H9 (cell line): ENCODE measurements around the gene TRIM69. TPM values are rescaled to one million over a fixed set of nuclear protein-coding genes. Genes with fewer than 3 reads are reported as not detected.

Experiments used
- DNase-seq: peaks from one replicate; pipeline ENCODE4 v3.0.0-alpha.2; 2017
- H2AFZ ChIP-seq: one replicate; pipeline ENCODE4 v1.6.1; 2013; ENCODE audit warnings: mild to moderate bottlenecking, low read length, control low read depth, moderate library complexity
- H2AK5ac ChIP-seq: 2 replicates; pipeline ENCODE4 v1.6.1; 2013; ENCODE audit warnings: low read length, control low read depth, mixed read lengths; ENCODE audit not compliant: insufficient read length
- H2BK120ac ChIP-seq: one replicate; pipeline ENCODE4 v1.6.1; 2013; ENCODE audit warnings: low read depth, mild to moderate bottlenecking, low read length, control low read depth, inconsistent platforms; ENCODE audit not compliant: poor library complexity, severe bottlenecking
- H2BK12ac ChIP-seq: 2 replicates; pipeline ENCODE4 v1.6.1; 2013; ENCODE audit warnings: low read length, control low read depth, mixed read lengths, low read depth; ENCODE audit not compliant: insufficient read length
- H2BK15ac ChIP-seq: 2 replicates; pipeline ENCODE4 v1.6.1; 2013; ENCODE audit warnings: low read depth, low read length, control low read depth
- H2BK20ac ChIP-seq: one replicate; pipeline ENCODE4 v1.6.1; 2013; ENCODE audit warnings: low read depth, mild to moderate bottlenecking, low read length, control low read depth, inconsistent platforms; ENCODE audit not compliant: poor library complexity, severe bottlenecking
- H2BK5ac ChIP-seq: 2 replicates; pipeline ENCODE4 v1.6.1; 2013; ENCODE audit warnings: low read length, control low read depth, mixed read lengths; ENCODE audit not compliant: insufficient read length
- H3K14ac ChIP-seq: 2 replicates; pipeline ENCODE4 v1.6.1; 2013; ENCODE audit warnings: low read length, control low read depth; ENCODE audit not compliant: insufficient read depth
- H3K18ac ChIP-seq: 2 replicates; pipeline ENCODE4 v1.6.1; 2013; ENCODE audit warnings: low read depth, mild to moderate bottlenecking, mixed read lengths, low read length, control low read depth; ENCODE audit not compliant: insufficient read length
- H3K23ac ChIP-seq: 2 replicates; pipeline ENCODE4 v1.6.1; 2013; ENCODE audit warnings: low read length, control low read depth, mixed read lengths, low read depth; ENCODE audit not compliant: insufficient read length
- H3K23me2 ChIP-seq: 2 replicates; pipeline ENCODE4 v1.6.1; 2013; ENCODE audit warnings: low read depth, mild to moderate bottlenecking, mixed read lengths, low read length, control low read depth; ENCODE audit not compliant: insufficient read length, poor library complexity, severe bottlenecking
- H3K27ac ChIP-seq: 2 replicates; pipeline ENCODE4 v1.5.1; 2013; ENCODE audit warnings: low read length, control low read depth, mixed read lengths, low read depth; ENCODE audit not compliant: insufficient read length
- H3K27me3 ChIP-seq: 2 replicates; pipeline ENCODE4 v1.6.1; 2013; ENCODE audit warnings: low read length, control low read depth, inconsistent platforms; ENCODE audit not compliant: insufficient read depth
- H3K4ac ChIP-seq: 2 replicates; pipeline ENCODE4 v1.6.1; 2013; ENCODE audit warnings: low read depth, mild to moderate bottlenecking, control low read depth, inconsistent platforms, low read length, moderate library complexity
- H3K4me1 ChIP-seq: 2 replicates; pipeline ENCODE4 v1.6.1; 2013; ENCODE audit warnings: low read length, control low read depth, inconsistent platforms; ENCODE audit not compliant: insufficient read depth
- H3K4me2 ChIP-seq: 2 replicates; pipeline ENCODE4 v1.6.1; 2013; ENCODE audit warnings: low read length, control low read depth, mixed read lengths; ENCODE audit not compliant: insufficient read length, insufficient read depth
- H3K56ac ChIP-seq: 2 replicates; pipeline ENCODE4 v1.6.1; 2013; ENCODE audit warnings: low read depth, mild to moderate bottlenecking, mixed read lengths, low read length, control low read depth; ENCODE audit not compliant: insufficient read length
- H3K79me1 ChIP-seq: 2 replicates; pipeline ENCODE4 v1.6.1; 2013; ENCODE audit warnings: low read depth, mild to moderate bottlenecking, moderate library complexity, low read length, control low read depth, inconsistent platforms; ENCODE audit not compliant: insufficient read depth, poor library complexity, severe bottlenecking
- H3K79me2 ChIP-seq: 2 replicates; pipeline ENCODE4 v1.6.1; 2013; ENCODE audit warnings: low read length, control low read depth, inconsistent platforms; ENCODE audit not compliant: insufficient read depth
- H3K9ac ChIP-seq: 2 replicates; pipeline ENCODE4 v1.6.1; 2013; ENCODE audit warnings: low read length, control low read depth, mixed read lengths; ENCODE audit not compliant: insufficient read length; ENCODE audit errors: extremely low read depth
- H3K9me3 ChIP-seq: one replicate; pipeline ENCODE4 v1.6.1; 2013; ENCODE audit warnings: low read depth, low read length, inconsistent platforms; ENCODE audit not compliant: control insufficient read depth
- H3T11ph ChIP-seq: one replicate; pipeline ENCODE4 v1.6.1; 2013; ENCODE audit warnings: mild to moderate bottlenecking, low read length, control low read depth, inconsistent platforms
- H4K20me1 ChIP-seq: one replicate; pipeline ENCODE4 v1.6.1; 2013; ENCODE audit not compliant: control insufficient read depth, insufficient read length, insufficient read depth
- H4K5ac ChIP-seq: 2 replicates; pipeline ENCODE4 v1.6.1; 2013; ENCODE audit warnings: low read depth, mild to moderate bottlenecking, mixed read lengths, low read length, control low read depth; ENCODE audit not compliant: insufficient read length
- H4K8ac ChIP-seq: replicated peaks from 2 replicates; pipeline ENCODE4 v1.6.1; 2013; ENCODE audit warnings: low read length, control low read depth, mixed read lengths, low read depth; ENCODE audit not compliant: insufficient read length
- H4K91ac ChIP-seq: 2 replicates; pipeline ENCODE4 v1.6.1; 2013; ENCODE audit warnings: low read depth, mild to moderate bottlenecking, moderate library complexity, mixed read lengths, low read length, control low read depth; ENCODE audit not compliant: insufficient read length
- H3K27ac Mint-ChIP-seq, 3 experiments: 2 replicates in 2 of 3; 3 replicates in 1 of 3; pipeline ENCODE4 v1.8.0; 2020 to 2021; ENCODE audit warnings: mixed read lengths in 3 of 3, mild to moderate bottlenecking in 1 of 3, moderate library complexity in 1 of 3
- H3K27me3 Mint-ChIP-seq: 2 replicates; pipeline ENCODE4 v1.8.0; 2021; ENCODE audit warnings: low read depth, mild to moderate bottlenecking, moderate library complexity, mixed read lengths
- H3K36me3 Mint-ChIP-seq, 3 experiments: 2 replicates in 2 of 3; 3 replicates in 1 of 3; pipeline ENCODE4 v1.8.0; 2020 to 2021; ENCODE audit warnings: low read depth in 3 of 3, mixed read lengths in 3 of 3; ENCODE audit not compliant: insufficient read depth in 1 of 3
- H3K4me1 Mint-ChIP-seq, 2 experiments: 2 replicates each; pipeline ENCODE4 v1.8.0; 2020; ENCODE audit warnings: mixed read lengths in 2 of 2
- H3K4me3 Mint-ChIP-seq, 2 experiments: 2 replicates in 1 of 2; 3 replicates in 1 of 2; pipeline ENCODE4 v1.8.0; 2020 to 2021; ENCODE audit warnings: mild to moderate bottlenecking in 2 of 2, mixed read lengths in 2 of 2, moderate library complexity in 1 of 2
- H3K9me3 Mint-ChIP-seq, 2 experiments: 2 replicates in 1 of 2; 3 replicates in 1 of 2; pipeline ENCODE4 v1.8.0; 2020; ENCODE audit warnings: mild to moderate bottlenecking in 2 of 2, mixed read lengths in 2 of 2, moderate library complexity in 1 of 2
- WGBS: extraction: QIAGEN DNeasy Blood & Tissue Kit; methylation state at CpG from one replicate; pipeline ENCODE4 v1.1.7; 2013; ENCODE audit warnings: missing lambda C conversion rate, low lambda C conversion rate, mixed read lengths; ENCODE audit not compliant: insufficient read length; ENCODE audit errors: extremely low coverage; 5-methylcytosine and 5-hydroxymethylcytosine counted together
- total RNA-seq: library from RNA; stranded (reverse); gene quantifications from 2 replicates; pipeline ENCODE4 v1.2.1, GENCODE V29; 2021
- TF ChIP-seq, protein P1 (sequence below): fragments of 200-600 bp; sonication (generic); conservative IDR thresholded peaks from 3 replicates; pipeline ENCODE4 v1.8.0; 2021; ENCODE audit warnings: antibody characterized with exemption, mild to moderate bottlenecking

The TRIM69 gene
- total RNA-seq, 1 experiment from 2014 or later, result 4.3 TPM

GRCh38 chr15:44718180-44718926 is 18.0 kb upstream of the TRIM69 start:
- no peak overlapping the region for H3K18ac ChIP-seq
- H3K56ac ChIP-seq, result no peak overlapping the region
- Mint-ChIP-seq H3K27me3 (no peaks in the 10 kb centered on the region; the same call in 1 of the 2 replicates), H3K27ac (no peak overlapping the region), H3K4me1 (peaks cover 5 to 6% of the 10 kb centered on the region in 2 experiments; a peak in 3 of 4 replicates), H3K9me3 (no peaks in the 10 kb centered on the region), H3K36me3 (peaks cover 2 to 15% (median 14%) of the 10 kb centered on the region in 3 experiments; a peak in 5 of 7 replicates), H3K4me3 (no peak overlapping the region)
- H3T11ph ChIP-seq, result no peak overlapping the region
- H3K4me2 ChIP-seq, result no peak overlapping the region
- no CpG with 5 or more reads among the region's 4 CpGs for WGBS
- H2AK5ac ChIP-seq, result no peak overlapping the region
- H3K79me2 ChIP-seq, result no peaks in the 10 kb centered on the region
- no peak overlapping the region for H3K4ac ChIP-seq
- H4K91ac ChIP-seq, result no peak overlapping the region
- no peak overlapping the region for H2AFZ ChIP-seq
- TF ChIP-seq, protein P1, sequence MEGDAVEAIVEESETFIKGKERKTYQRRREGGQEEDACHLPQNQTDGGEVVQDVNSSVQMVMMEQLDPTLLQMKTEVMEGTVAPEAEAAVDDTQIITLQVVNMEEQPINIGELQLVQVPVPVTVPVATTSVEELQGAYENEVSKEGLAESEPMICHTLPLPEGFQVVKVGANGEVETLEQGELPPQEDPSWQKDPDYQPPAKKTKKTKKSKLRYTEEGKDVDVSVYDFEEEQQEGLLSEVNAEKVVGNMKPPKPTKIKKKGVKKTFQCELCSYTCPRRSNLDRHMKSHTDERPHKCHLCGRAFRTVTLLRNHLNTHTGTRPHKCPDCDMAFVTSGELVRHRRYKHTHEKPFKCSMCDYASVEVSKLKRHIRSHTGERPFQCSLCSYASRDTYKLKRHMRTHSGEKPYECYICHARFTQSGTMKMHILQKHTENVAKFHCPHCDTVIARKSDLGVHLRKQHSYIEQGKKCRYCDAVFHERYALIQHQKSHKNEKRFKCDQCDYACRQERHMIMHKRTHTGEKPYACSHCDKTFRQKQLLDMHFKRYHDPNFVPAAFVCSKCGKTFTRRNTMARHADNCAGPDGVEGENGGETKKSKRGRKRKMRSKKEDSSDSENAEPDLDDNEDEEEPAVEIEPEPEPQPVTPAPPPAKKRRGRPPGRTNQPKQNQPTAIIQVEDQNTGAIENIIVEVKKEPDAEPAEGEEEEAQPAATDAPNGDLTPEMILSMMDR, result no peak
- no peak overlapping the region for H4K8ac ChIP-seq
- H3K23ac ChIP-seq, result no peak overlapping the region
- no peak overlapping the region for H2BK120ac ChIP-seq
- no peak overlapping the region for H3K14ac ChIP-seq
- H2BK15ac ChIP-seq, result no peak overlapping the region
- no peaks in the 10 kb centered on the region for H3K27me3 ChIP-seq
- H2BK5ac ChIP-seq, result no peak overlapping the region
- H3K9me3 ChIP-seq, result no peaks in the 10 kb centered on the region
- H3K27ac ChIP-seq, result no peak overlapping the region
- H4K20me1 ChIP-seq, result no peaks in the 10 kb centered on the region
- no peak for DNase-seq
- H3K9ac ChIP-seq, result no peak overlapping the region
- no peaks in the 10 kb centered on the region for H3K23me2 ChIP-seq
- no peaks in the 10 kb centered on the region for H3K79me1 ChIP-seq
- no peak overlapping the region for H2BK12ac ChIP-seq
- no peaks in the 10 kb centered on the region for H3K4me1 ChIP-seq
- no peak overlapping the region for H4K5ac ChIP-seq
- H2BK20ac ChIP-seq, result no peak overlapping the region
